ENCODE measurements around the gene HIRIP3.

The HIRIP3 gene

DNA sequence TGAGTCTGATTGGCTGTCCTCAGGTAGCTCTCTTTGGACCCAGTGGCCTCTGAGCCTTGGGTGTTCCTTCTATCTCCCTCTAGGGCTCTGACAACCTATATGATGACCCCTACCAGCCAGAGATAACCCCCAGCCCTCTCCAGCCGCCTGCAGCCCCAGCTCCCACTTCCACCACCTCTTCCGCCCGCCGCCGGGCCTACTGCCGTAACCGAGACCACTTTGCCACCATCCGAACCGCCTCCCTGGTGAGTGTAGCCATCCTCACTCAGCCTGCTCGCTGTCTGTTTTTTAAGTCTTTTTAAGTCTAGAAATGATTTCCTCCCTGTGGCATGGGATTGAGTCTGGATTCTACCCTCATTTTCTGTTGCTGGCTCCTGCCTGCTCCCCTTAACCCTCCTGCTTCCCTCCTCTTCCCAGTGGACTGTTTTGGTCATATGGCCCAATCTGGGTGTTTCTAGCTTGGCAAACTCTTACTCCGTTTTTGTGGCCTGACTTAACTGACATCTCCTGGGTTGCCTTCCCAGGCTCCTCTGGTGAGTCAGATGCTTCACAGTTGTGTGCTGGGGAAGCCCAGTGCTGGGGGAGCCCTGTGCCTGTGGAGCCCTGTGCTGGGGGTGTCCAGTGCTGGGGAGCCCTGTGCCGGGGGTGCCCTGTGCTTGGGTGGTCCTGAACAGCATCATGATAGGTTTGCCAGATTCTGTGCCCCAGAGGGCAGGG, 11.8 kb downstream of the HIRIP3 start:
- peak; percentile 50 for DNase-seq (ENCODE audit: low spot score)

DNA sequence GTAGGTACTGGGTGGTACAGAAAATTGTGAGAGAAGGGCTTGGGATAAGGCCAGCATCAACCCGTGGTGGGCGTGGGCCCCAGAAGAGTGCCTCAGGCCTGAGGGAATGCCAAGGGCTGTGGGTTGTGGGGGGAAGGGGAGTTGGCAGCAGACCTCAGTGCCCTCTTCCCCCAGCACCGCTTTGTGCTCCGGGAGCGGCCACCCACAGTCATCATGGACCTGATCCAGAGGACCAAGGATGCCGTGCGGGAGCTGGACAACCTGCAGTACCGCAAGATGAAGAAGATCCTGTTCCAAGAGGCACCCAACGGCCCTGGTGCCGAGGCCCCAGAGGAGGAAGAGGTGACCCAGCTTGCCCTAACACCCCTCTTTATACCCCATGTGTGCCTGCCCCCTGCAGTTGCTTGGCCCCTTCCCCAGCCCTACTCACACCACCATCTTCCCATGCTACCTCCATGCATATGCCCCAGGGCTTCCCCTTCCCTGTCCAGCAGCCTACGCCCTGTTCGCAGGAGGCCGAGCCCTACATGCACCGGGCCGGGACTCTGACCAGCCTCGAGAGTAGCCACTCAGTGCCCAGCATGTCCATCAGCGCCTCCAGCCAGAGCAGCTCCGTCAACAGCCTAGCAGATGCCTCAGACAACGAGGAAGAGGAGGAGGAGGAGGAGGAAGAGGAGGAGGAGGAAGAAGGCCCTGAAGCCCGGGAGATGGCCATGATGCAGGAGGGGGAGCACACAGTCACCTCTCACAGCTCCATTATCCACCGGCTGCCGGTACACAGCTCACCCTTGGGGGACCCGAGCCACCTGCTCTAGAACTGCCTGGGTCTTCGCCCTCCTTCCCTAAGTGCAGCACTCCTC, 12.6 kb downstream of the HIRIP3 start:
- DNase-seq (ENCODE audit: low spot score): no peak

- DNase-seq (ENCODE audit: low spot score): no peak
These were observed 16.7 kb downstream of the HIRIP3 start for GRCh38 chr16:29978564-29979270.

DNA sequence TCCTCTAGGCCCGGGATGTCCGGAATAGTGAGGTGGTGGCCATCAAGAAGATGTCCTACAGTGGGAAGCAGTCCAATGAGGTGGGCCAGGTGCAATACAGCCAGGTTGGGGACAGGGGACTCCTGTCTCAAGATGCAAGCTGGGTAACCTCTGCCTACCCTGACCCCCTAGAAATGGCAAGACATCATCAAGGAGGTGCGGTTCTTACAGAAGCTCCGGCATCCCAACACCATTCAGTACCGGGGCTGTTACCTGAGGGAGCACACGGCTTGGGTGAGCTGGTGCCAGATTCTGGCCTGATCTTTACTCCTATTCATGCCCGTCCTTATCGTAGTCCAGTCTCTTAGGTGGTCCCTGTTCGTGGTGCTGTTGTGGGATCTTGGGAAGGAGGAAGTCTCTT, 17.3 kb downstream of the HIRIP3 start:
- DNase-seq (ENCODE audit: low spot score): no peak

- no peak for DNase-seq (ENCODE audit: low spot score)
These were observed 18.2 kb downstream of the HIRIP3 start for GRCh38 chr16:29977063-29977825.

DNA sequence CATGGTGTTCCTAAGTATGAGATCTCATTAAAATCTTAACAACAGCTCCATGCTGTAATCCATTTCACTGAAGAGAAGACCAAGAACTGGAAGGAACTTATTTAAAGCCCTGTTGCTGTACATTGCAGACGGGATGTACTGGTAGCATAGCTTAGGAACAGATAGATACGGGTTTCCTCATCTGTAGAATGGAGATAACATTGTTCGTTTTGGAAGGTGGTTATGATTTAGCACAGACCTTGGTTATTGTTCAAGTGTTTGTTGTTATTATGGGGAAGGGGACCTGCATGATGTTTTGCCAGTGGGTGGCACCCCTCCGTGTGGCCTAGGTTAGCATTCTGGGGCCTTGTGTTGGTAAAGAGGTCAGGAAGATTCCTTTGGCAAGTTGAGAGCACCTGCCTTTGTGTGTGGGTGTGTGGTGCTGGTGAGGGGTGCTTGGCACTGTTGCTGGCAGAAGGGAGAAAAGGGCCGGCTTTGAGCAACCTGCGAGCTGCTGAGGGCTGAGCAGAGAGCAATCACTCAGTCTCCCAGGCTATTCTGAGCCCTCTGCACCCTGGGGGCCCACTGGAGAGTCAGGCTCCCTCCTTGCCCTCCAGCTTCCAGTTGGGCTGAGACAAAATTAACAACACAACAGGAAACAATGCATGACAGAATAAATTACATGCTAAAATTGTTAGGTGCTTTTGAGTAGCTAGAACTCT, 19.5 kb downstream of the HIRIP3 start:
- DNase-seq (ENCODE audit: low spot score): peak; percentile 12

GRCh38 chr16:29975134-29975538, 20.3 kb downstream of the HIRIP3 start:
- DNase-seq (ENCODE audit: low spot score): no peak

- peak; percentile 29 for DNase-seq (ENCODE audit: low spot score)
These were observed 20.9 kb downstream of the HIRIP3 start for GRCh38 chr16:29974291-29975133.

- peak; percentile 100 for DNase-seq (ENCODE audit: low spot score)
These were observed 21.8 kb downstream of the HIRIP3 start, which contains the start of gene TAOK2 for GRCh38 chr16:29973384-29974246. Gene TAOK2 (plus strand): TSS chr16:29973868. CDS start chr16:29977773, 3,905 bp downstream.

DNA sequence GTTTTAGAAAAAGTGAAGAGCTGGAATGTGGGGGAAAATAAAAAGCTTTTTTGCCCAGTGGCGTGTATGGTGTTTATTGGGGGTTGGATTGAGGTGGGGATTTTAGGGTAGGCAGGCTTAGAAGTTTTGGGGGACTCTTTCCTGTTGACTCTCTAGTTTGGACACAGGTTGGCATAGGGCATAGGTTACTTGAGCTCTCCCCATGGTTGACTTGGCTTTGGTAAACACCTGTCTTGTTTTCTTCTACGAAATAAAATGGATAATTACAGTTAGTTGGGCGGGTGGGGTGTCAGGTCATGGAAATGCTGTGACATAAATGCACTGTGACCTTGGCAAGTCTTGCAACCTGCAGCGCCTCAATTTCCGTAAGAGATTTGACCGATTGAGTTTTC, 22.4 kb downstream of the HIRIP3 start:
- peak; percentile 1 for DNase-seq (ENCODE audit: low spot score)

DNA sequence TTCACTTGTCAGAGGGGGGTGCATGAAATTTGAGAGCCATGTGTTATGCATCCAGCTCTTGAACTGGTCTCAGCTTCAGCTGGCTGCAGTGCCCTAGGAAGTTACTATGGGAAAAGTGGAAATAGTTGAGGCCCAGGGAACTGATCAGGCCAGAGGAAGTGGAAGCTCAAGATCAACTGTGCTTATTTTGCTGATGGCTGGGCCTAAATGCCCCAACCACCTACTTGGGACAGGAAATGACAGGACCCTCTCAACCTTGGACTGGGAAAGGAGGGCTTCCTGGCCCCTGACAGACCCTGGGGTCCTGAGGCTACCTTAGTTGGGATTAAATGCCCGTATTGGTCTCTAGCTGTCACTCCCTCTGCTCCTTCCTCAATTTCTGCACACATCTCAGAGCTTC, 22.9 kb downstream of the HIRIP3 start:
- DNase-seq (ENCODE audit: low spot score): no peak

GRCh38 chr16:29971304-29971703, 24.1 kb downstream of the HIRIP3 start:
- DNase-seq (ENCODE audit: low spot score): no peak

DNA sequence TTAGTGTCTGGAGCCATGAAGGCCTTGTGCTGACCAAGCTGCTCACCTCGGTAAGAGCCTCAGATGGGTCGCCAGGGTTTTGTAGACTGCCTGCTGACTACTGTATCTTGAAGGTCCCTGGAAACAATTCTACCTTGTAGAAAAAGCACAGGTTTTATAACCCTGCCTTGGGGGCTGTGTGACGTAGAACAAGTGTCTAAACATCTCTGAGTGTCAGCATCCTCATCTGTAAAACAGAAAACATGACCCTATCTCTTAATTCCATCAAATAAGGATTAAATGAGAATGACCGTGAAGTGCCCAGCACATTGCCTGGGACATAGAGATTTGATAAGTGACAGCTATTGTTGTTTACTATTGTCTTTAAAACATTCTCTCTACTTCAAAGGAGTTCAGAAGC, 27.2 kb downstream of the HIRIP3 start:
- no peak for DNase-seq (ENCODE audit: low spot score)

GRCh38 chr16:29963021-29963743, 32.2 kb downstream of the HIRIP3 start:
- DNase-seq (ENCODE audit: low spot score): no peak

DNA sequence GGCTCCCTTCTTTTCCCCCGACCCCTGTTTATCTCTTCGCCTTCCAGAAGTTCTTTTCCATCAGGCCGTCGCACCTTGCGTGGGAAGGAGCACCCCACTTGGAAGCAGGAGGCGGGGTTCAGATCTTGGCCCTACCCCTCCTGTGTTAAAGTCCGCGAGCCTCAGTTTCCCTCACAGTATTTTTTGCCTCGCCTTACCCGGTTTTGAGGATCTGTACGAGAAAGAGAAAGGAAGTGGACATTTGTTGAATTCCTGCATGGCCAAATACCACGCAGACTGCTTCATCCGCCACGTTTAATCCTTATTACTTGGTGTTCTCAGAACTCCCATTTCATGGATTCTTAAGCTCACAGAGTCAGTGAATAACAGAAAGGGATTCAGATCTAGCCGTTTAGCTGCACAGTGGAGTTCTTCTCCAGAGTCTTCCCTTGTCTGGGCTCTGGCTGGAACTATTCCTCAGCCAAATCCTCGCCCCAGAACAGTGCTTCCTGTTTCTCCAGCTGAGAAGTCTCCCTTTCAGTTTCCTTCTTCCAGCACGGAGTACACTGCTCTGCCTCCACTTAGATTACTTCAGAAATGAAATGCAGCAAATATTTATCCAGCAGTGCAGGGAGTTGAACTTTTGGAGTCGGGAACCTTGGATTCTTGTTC, 32.9 kb downstream of the HIRIP3 start:
- DNase-seq (ENCODE audit: low spot score): no peak

- DNase-seq (ENCODE audit: low spot score): peak; percentile 99
These were observed 33.7 kb downstream of the HIRIP3 start, which contains the start of gene TMEM219 for GRCh38 chr16:29961479-29962343. Gene TMEM219 (plus strand): TSS chr16:29962079. CDS start chr16:29963144, 1,065 bp downstream.

- no peak for DNase-seq (ENCODE audit: low spot score)
These were observed 34.3 kb downstream of the HIRIP3 start for GRCh38 chr16:29961127-29961478.
